ENCODE data around the gene PHC2. TPM values are rescaled to one million over a fixed set of nuclear protein-coding genes. Genes with fewer than 3 reads are reported as not detected.

The PHC2 gene
- total RNA-seq, 1 donor from 2014 or later = 105 TPM

DNA sequence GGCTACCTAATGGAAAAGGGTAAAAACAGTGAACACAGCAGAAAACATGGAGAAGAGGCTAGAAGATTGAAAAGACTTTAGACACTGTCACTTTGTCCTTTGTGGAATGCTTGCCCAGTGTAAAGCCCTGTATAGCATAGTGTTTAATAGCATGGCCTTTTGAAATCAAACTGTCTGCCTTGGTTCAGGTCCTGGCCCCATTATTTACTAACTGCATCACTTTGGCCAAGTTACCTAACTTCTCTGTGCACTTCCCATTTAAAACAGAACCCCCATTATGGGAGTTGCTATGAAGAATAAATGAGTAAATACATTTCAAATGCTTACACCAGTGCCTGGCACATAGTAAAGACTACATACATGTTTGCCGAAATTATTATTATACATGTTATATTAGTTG lies 12.1 kb downstream of the PHC2 start:
- H3K9me3 ChIP-seq (replicated peaks) = peaks cover 37% of the 10 kb centered on the region
- H3K27ac ChIP-seq (replicated peaks) = no peak overlapping the region
- intact Hi-C loops (cut with micrococcal nuclease) = no loop called here
- no peak overlapping the region for H3K4me3 ChIP-seq
- peaks cover 31% of the 10 kb centered on the region for H3K4me1 ChIP-seq
- DNase-seq = no peak
- TF ChIP-seq, protein P1, sequence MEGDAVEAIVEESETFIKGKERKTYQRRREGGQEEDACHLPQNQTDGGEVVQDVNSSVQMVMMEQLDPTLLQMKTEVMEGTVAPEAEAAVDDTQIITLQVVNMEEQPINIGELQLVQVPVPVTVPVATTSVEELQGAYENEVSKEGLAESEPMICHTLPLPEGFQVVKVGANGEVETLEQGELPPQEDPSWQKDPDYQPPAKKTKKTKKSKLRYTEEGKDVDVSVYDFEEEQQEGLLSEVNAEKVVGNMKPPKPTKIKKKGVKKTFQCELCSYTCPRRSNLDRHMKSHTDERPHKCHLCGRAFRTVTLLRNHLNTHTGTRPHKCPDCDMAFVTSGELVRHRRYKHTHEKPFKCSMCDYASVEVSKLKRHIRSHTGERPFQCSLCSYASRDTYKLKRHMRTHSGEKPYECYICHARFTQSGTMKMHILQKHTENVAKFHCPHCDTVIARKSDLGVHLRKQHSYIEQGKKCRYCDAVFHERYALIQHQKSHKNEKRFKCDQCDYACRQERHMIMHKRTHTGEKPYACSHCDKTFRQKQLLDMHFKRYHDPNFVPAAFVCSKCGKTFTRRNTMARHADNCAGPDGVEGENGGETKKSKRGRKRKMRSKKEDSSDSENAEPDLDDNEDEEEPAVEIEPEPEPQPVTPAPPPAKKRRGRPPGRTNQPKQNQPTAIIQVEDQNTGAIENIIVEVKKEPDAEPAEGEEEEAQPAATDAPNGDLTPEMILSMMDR (IDR thresholded peaks at IDR 0.05; ENCODE audit: borderline replicate concordance) = no peak
- no peaks in the 10 kb centered on the region for H3K27me3 ChIP-seq (ENCODE audit: low read depth)
- no peaks in the 10 kb centered on the region for H3K36me3 ChIP-seq

- intact Hi-C loops (cut with micrococcal nuclease) = no loop called here
- no peak for DNase-seq
- no peaks in the 10 kb centered on the region for H3K36me3 ChIP-seq
- peak overlapping the region; percentile 55 for H3K27ac ChIP-seq (replicated peaks)
- peaks cover 21% of the 10 kb centered on the region for H3K4me1 ChIP-seq
- no peaks in the 10 kb centered on the region for H3K27me3 ChIP-seq (ENCODE audit: low read depth)
- H3K9me3 ChIP-seq (replicated peaks) = peaks cover 37% of the 10 kb centered on the region
- no peak overlapping the region for H3K4me3 ChIP-seq
- TF ChIP-seq, protein P1 (IDR thresholded peaks at IDR 0.05; ENCODE audit: borderline replicate concordance) = no peak
These were observed 16.0 kb downstream of the PHC2 start for GRCh38 chr1:33414879-33415278.

DNA sequence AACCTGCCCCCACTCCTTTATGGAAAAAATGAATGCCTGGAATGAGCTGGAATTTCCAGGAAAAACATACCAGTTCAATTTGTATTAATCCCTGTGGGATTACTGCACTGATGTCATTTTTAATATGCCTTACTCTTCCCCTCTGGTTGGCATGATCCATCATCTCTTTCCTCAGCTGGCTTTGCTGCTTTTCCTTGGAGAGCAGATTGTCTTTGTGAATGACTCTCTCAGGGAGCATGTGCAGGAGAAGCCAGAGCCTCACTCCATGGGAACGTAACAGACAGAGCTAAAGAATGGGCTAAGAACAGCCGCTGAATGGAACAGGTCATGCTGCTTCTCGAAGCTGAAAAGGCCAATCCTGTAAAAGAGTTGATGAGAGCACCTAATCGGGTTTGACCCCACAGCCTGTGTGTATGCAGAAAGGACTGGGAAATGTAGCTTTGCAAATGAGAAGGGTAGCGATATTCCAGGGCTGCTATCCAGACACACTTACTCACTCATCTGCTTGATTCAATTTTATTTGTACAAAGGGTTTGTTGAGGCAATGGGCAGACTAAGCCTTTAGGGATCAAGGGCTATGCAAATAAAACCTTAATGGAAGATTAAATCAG lies 20.7 kb downstream of the PHC2 start:
- H3K4me1 ChIP-seq = peaks cover 40% of the 10 kb centered on the region
- H3K27ac ChIP-seq (replicated peaks) = peak overlapping the region; percentile 53
- intact Hi-C loops (cut with micrococcal nuclease) = no loop called here
- DNase-seq = no peak
- peaks cover 5% of the 10 kb centered on the region for H3K9me3 ChIP-seq (replicated peaks)
- no peak overlapping the region for H3K4me3 ChIP-seq
- no peaks in the 10 kb centered on the region for H3K36me3 ChIP-seq
- no peaks in the 10 kb centered on the region for H3K27me3 ChIP-seq (ENCODE audit: low read depth)
- TF ChIP-seq, protein P1 (IDR thresholded peaks at IDR 0.05; ENCODE audit: borderline replicate concordance) = no peak

DNA sequence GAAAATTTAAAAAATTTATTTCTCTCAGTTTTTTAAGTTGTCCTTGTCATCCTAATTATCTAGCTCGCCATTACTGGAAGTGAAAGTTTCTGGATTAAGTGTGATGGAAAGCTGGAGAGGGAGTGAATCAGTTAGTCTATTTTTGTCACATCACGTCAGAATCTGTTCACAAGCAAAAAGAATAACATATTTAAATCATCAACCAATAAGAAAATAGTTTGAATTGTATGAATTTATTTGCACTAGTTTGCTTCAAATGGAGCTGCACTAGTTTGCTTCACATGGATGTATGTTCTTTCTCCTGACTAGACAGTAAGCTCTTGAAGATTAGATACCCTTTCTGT lies 22.8 kb downstream of the PHC2 start:
- Histone ChIP-seq H3K4me1 (peaks cover 35% of the 10 kb centered on the region), H3K36me3 (no peaks in the 10 kb centered on the region), H3K27ac (replicated peaks) (peak overlapping the region; percentile 53), H3K4me3 (no peak overlapping the region), H3K9me3 (replicated peaks) (peaks cover 5% of the 10 kb centered on the region), H3K27me3 (ENCODE audit: low read depth) (no peaks in the 10 kb centered on the region)
- TF ChIP-seq, protein P1 (IDR thresholded peaks at IDR 0.05; ENCODE audit: borderline replicate concordance) = no peak
- DNase-seq = no peak
- intact Hi-C loops (cut with micrococcal nuclease) = no loop called here

DNA sequence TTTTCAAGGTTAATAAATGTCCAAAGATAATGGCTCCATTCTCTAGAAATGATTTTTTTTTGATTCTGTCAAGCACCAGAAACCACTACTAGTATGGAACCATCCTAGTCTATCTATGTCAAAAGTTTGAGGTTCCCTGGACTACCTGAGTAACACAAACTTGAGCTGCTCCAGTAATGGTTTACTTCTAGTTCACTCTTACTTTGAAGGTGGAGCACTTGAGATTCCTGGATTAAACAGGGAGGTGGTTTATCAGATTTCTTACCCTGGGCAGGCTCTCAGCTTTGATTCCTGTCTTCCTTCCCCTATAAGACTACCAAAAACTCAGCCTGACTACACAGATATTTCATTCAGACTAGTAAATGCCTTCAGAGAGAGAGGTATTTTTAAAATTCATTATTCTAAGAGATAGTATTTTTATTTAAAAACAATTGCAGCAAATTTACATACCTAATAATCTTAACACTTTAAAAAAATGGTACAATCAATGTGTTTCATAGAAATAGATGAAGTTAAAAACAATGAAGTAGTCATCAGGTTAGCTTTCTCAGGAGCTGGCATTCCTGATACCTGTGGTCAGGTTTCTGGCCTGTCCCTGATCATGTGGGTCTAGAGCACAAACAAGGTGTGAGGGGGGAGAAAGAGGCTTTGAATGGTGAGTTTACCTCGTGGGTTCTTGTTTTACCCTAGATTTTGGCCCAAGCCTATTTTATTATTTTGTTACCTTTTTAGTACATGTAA lies 23.4 kb downstream of the PHC2 start:
- TF ChIP-seq, protein P1 (IDR thresholded peaks at IDR 0.05; ENCODE audit: borderline replicate concordance) = no peak
- Histone ChIP-seq H3K27ac (replicated peaks) (peak overlapping the region; percentile 53), H3K4me3 (no peak overlapping the region)

More for the DNA sequence above, 23.4 kb downstream of the PHC2 start:
- no peak for DNase-seq
- Histone ChIP-seq H3K36me3 (no peaks in the 10 kb centered on the region), H3K4me1 (peaks cover 35% of the 10 kb centered on the region), H3K9me3 (replicated peaks) (peaks cover 5% of the 10 kb centered on the region), H3K27me3 (ENCODE audit: low read depth) (no peaks in the 10 kb centered on the region)
- intact Hi-C loops (cut with micrococcal nuclease) = no loop called here

Data from left ventricle myocardium inferior (tissue), 1 donor.